Spleen (tissue), 11 donors: Measurements from ENCODE around the gene SLC9A3. TPM values are rescaled to one million over a fixed set of nuclear protein-coding genes. Genes with fewer than 3 reads are reported as not detected.

Experiments used
- DNase-seq: peaks from one replicate; pipeline ENCODE4 v3.0.0-alpha.2; 2020
- H3K27ac ChIP-seq, 8 donors: fragments of 200-600 bp; sonication (generic) in 7 of 8; 1 replicate in 4 of 8; 2 replicates in 4 of 8; pipeline versions ENCODE4 v1.5.0 to v1.8.0; 2016 to 2021; ENCODE audit warnings: inconsistent platforms in 4 of 8, mild to moderate bottlenecking in 4 of 8, moderate library complexity in 1 of 8
- H3K27me3 ChIP-seq, 7 donors: fragments of 200-600 bp; sonication (generic) in 6 of 7; replicated peaks in 1 of 7; 1 replicate in 4 of 7; 2 replicates in 3 of 7; pipeline versions ENCODE4 v1.5.0 to v1.8.0; 2016 to 2021; ENCODE audit warnings: inconsistent platforms in 3 of 7, mild to moderate bottlenecking in 1 of 7
- H3K36me3 ChIP-seq, 6 donors: fragments of 200-600 bp; sonication (generic) in 5 of 6; 1 replicate in 4 of 6; 2 replicates in 2 of 6; pipeline versions ENCODE4 v1.5.0 to v1.8.0; 2016 to 2021; ENCODE audit warnings: inconsistent platforms in 2 of 6
- H3K4me1 ChIP-seq, 6 donors: fragments of 200-600 bp; sonication (generic) in 5 of 6; 1 replicate in 3 of 6; 2 replicates in 3 of 6; pipeline versions ENCODE4 v1.5.0 to v1.8.0; 2016 to 2021; ENCODE audit warnings: inconsistent platforms in 3 of 6
- H3K4me3 ChIP-seq, 8 donors: fragments of 200-600 bp; sonication (generic) in 7 of 8; 1 replicate in 4 of 8; 2 replicates in 4 of 8; pipeline versions ENCODE4 v1.5.0 to v1.8.0; 2016 to 2021; ENCODE audit warnings: inconsistent platforms in 4 of 8, mild to moderate bottlenecking in 4 of 8, moderate library complexity in 2 of 8
- H3K9me3 ChIP-seq, 8 donors: fragments of 200-600 bp; sonication (generic) in 7 of 8; 1 replicate in 4 of 8; 2 replicates in 4 of 8; pipeline versions ENCODE4 v1.5.0 to v1.8.0; 2016 to 2021; ENCODE audit warnings: inconsistent platforms in 4 of 8
- CTCF ChIP-seq, 11 experiments: fragments of 200-600 bp in 7 of 11; fragments of 450-650 bp in 4 of 11; sonication (generic) in 4 of 11; IDR thresholded peaks in 8 of 11; conservative IDR thresholded peaks in 3 of 11; 1 replicate in 7 of 11; 2 replicates in 4 of 11; pipeline versions ENCODE4 v1.4.0 to v1.8.0; 2016 to 2021; ENCODE audit warnings: antibody characterized with exemption in 11 of 11, inconsistent platforms in 4 of 11, mild to moderate bottlenecking in 1 of 11
- POLR2A ChIP-seq, 3 donors: fragments of 450-650 bp; IDR thresholded peaks; one replicate each; pipeline ENCODE4 v1.5.1; 2017; ENCODE audit warnings: antibody characterized with exemption in 3 of 3, mild to moderate bottlenecking in 1 of 3
- POLR2AphosphoS5 ChIP-seq, 3 donors: sonication (generic); formaldehyde crosslinking; IDR thresholded peaks; one replicate each; pipeline ENCODE4 v1.5.1; 2017; ENCODE audit warnings: antibody characterized with exemption in 3 of 3
- WGBS, 5 donors: extraction: QIAGEN DNeasy Blood & Tissue Kit in 3 of 5; methylation state at CpG; one replicate each; pipeline versions ENCODE4 v1.1.5 to v1.1.7; 2013 to 2018; 5-methylcytosine and 5-hydroxymethylcytosine counted together
- intact Hi-C: fragments of 100-400 bp; cut with DNase I; formaldehyde crosslinking; loops from one replicate; pipeline ENCODE4 v1.15.0; 2023; ENCODE audit warnings: low total_unique reads
- polyA plus RNA-seq, 3 donors: library from polyadenylated mRNA; stranded (reverse); fragments of 200-250 nt; gene quantifications; one replicate each; pipeline ENCODE4 v1.2.1, GENCODE V29; 2013
- total RNA-seq, 7 donors: library from RNA; depleted of rRNA in 3 of 7; stranded (reverse); fragments of >200 nt in 3 of 7; fragmentation: NEBNext Ultra II Directional in 4 of 7; extraction: Animal tissue kit (Norgen Biotek cat#: 25700) in 4 of 7; gene quantifications; one replicate each; pipeline versions ENCODE4 v1.1.0 to v1.2.1, GENCODE V29; 2016 to 2021
- donor health status: healthy with polysubstance abuse.
- donor health status: DM: no; HTN: no; CAD: no; lungs with moderate emphysema.
- donor health status: DM: no; HTN: no; CAD: no.
- donor health status: Bipolar disorder and iron deficiency.
- donor health status: healthy.
- donor health status: DM: no; HTN: no; CAD: no.
- donor health status: DM: yes; HTN: yes; CAD: no.

SLC9A3 gene
- total and polyA plus RNA-seq, 10 donors: 1.0 to 3.2 (median 1.5) TPM

DNA sequence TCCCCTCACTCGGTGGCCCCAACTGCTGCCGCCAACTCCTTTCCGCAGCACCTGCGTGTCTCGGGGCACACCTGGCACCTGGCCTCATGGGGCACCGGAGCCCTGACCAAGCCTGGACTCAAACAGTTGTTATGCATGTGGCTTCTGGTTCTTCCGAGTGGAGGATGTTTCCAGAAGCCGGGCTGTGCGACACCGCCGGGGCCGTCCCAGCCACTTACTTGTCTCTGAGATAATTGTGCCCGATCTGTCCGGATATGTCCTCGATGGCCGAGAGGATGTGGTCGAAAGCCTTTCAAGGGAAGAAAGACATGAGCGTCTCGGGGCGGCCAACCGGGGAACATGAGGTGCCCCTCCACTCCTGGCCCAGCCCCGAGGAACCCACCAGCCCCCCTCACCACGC, 42.9 kb downstream of the SLC9A3 start:
- Histone ChIP-seq H3K9me3 (no peaks in the 10 kb centered on the region), H3K27me3 (peaks cover 0 to 99% (median 83%) of the 10 kb centered on the region in 7 donors), H3K4me3 (no peak overlapping the region), H3K4me1 (peaks cover 0 to 17% (median 6%) of the 10 kb centered on the region in 6 donors), H3K27ac (no peak overlapping the region), H3K36me3 (no peaks in the 10 kb centered on the region)
- no peak for DNase-seq
- intact Hi-C loops: no loop called here
- WGBS, 5 donors: 81 to 97% (median 89%) methylated on average over 14 to 23 of the region's 23 CpGs
- TF ChIP-seq POLR2AphosphoS5 (IDR thresholded peaks at IDR 0.05) (no peak), POLR2A (IDR thresholded peaks at IDR 0.05) (no peak), CTCF (IDR thresholded peaks at IDR 0.05 in 8 of 11, conservative IDR thresholded peaks at IDR 0.05 in 3 of 11) (no peak)

DNA sequence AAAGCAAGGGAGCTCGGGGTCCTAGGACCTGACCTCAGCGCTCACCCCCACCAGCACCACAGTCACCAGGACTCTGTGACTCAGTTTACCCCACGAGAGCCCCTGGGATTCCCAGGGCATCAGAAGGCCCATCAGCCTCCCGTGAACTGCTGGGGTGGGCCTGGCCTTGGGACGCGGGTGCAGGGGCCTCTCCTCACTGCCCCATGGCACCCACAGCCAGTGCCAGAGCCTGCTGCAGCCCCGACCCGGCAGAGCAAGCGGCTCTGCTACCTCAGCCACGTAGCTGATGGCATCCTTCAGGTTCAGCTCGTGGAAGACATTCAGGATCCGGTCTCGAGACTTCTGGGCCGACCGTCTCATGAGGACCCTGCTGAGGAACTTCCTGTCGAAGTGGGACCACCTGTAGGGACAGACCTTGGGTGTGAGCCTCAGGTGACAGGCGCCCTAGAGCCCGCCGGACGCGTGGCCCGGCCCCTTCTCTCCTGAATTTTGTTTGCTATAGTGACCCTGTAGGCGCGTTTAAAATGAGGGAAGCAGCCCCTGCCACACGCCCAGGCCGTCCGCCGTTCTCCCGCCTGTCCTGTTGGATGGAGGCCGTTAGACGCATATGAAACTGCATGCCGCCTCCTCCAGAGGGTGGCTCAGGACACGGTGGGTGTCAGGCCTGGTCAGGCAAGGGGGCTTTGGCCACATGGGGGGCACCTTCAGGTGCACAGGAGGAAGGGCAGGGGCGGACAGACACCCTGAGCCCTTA, 44.5 kb downstream of the SLC9A3 start:
- TF ChIP-seq POLR2A (IDR thresholded peaks at IDR 0.05): no peak
- TF ChIP-seq POLR2AphosphoS5 (IDR thresholded peaks at IDR 0.05): peak in 1 of 3 donors; percentile 7
- no peak for TF ChIP-seq CTCF (IDR thresholded peaks at IDR 0.05 in 8 of 11, conservative IDR thresholded peaks at IDR 0.05 in 3 of 11)
- no peaks in the 10 kb centered on the region for H3K36me3 ChIP-seq
- intact Hi-C loops: no loop called here
- H3K4me1 ChIP-seq: peaks cover 4 to 16% (median 8%) of the 10 kb centered on the region in 6 donors
- peaks cover 0 to 99% (median 90%) of the 10 kb centered on the region in 7 donors for H3K27me3 ChIP-seq
- no peak for DNase-seq
- no peaks in the 10 kb centered on the region for H3K9me3 ChIP-seq
- H3K4me3 ChIP-seq: no peak overlapping the region
- H3K27ac ChIP-seq: no peak overlapping the region
- 81 to 88% (median 84%) methylated on average over 29 to 34 of the region's 34 CpGs for WGBS, 5 donors

- H3K4me3 ChIP-seq: no peak overlapping the region
- no peaks in the 10 kb centered on the region for H3K36me3 ChIP-seq
- 74 to 83% (median 79%) methylated on average over 14 to 18 of the region's 18 CpGs for whole genome bisulfite sequencing, 5 donors
- TF ChIP-seq CTCF (IDR thresholded peaks at IDR 0.05 in 8 of 11, conservative IDR thresholded peaks at IDR 0.05 in 3 of 11) (no peak), POLR2AphosphoS5 (IDR thresholded peaks at IDR 0.05) (no peak)
- intact Hi-C loops: no loop called here
- peaks cover 0 to 97% (median 86%) of the 10 kb centered on the region in 7 donors for H3K27me3 ChIP-seq
- no peaks in the 10 kb centered on the region for H3K9me3 ChIP-seq
- DNase-seq: no peak
- no peak overlapping the region for H3K27ac ChIP-seq
- H3K4me1 ChIP-seq: peaks cover 5 to 18% (median 10%) of the 10 kb centered on the region in 6 donors
Observed at GRCh38 chr5:478982-479535, 45.2 kb downstream of the SLC9A3 start.

- intact Hi-C loops: no loop called here
- no peak for DNase-seq
- Histone ChIP-seq H3K4me3 (no peak overlapping the region), H3K36me3 (no peaks in the 10 kb centered on the region), H3K4me1 (peaks cover 5 to 23% (median 15%) of the 10 kb centered on the region in 6 donors), H3K9me3 (no peaks in the 10 kb centered on the region), H3K27ac (no peak overlapping the region), H3K27me3 (peaks cover 0 to 97% (median 82%) of the 10 kb centered on the region in 7 donors)
- no peak for TF ChIP-seq CTCF (IDR thresholded peaks at IDR 0.05 in 8 of 11, conservative IDR thresholded peaks at IDR 0.05 in 3 of 11)
- no peak for TF ChIP-seq POLR2AphosphoS5 (IDR thresholded peaks at IDR 0.05)
- TF ChIP-seq POLR2A (IDR thresholded peaks at IDR 0.05): no peak
- WGBS, 5 donors: 45 to 76% (median 56%) methylated on average over 8 to 17 of the region's 18 CpGs
Observed at GRCh38 chr5:478369-478981, 45.8 kb downstream of the SLC9A3 start.
